Measurements from ENCODE around the gene SSR2. TPM values are rescaled to one million over a fixed set of nuclear protein-coding genes. Genes with fewer than 3 reads are reported as not detected.
"Not testable (repeated sequence)": the region's sequence is repeated elsewhere in the genome, so short reads cannot be mapped to it uniquely, and the experiment has no call there.

SSR2 gene
- total and polyA plus RNA-seq, 8 donors: 160 to 243 (median 202) TPM

- DNase-seq: no peak
- FAIRE-seq: no peak
These were observed 28.0 kb upstream of the SSR2 start for GRCh38 chr1:156048663-156049258.

GRCh38 chr1:156045076-156045475, 24.3 kb upstream of the SSR2 start:
- ATAC-seq: no peak
- 93 to 99% methylated on average over 4 of the region's 4 CpGs for WGBS, 2 donors
- intact Hi-C loops (cut with DNase I): no loop called here
- DNase-seq: no peak
- H3K4me1 ChIP-seq: no peaks in the 10 kb centered on the region
- TF ChIP-seq CTCF (IDR thresholded peaks at IDR 0.05): no peak
- no peak for FAIRE-seq
- H3K4me3 ChIP-seq: no peak overlapping the region
- peaks cover 0 to 18% (median 5%) of the 10 kb centered on the region in 3 donors for H3K36me3 ChIP-seq
- H3K27me3 ChIP-seq: no peaks in the 10 kb centered on the region
- no peak overlapping the region for H3K27ac ChIP-seq
- no peaks in the 10 kb centered on the region for H3K9me3 ChIP-seq

More at GRCh38 chr1:156048663-156049258, 28.0 kb upstream of the SSR2 start:
- intact Hi-C loops (cut with DNase I): no loop called here
- H3K4me3 ChIP-seq: no peak overlapping the region
- H3K9me3 ChIP-seq: no peaks in the 10 kb centered on the region
- H3K27me3 ChIP-seq: no peaks in the 10 kb centered on the region
- H3K4me1 ChIP-seq: no peaks in the 10 kb centered on the region
- 88% methylated on average over 3 of the region's 3 CpGs for WGBS, 2 donors
- H3K27ac ChIP-seq: no peak overlapping the region
- no peak for ATAC-seq
- TF ChIP-seq CTCF (IDR thresholded peaks at IDR 0.05): no peak
- H3K36me3 ChIP-seq: no peaks in the 10 kb centered on the region

- H3K4me1 ChIP-seq: no peaks in the 10 kb centered on the region
- ATAC-seq: no peak
- no peak overlapping the region for H3K27ac ChIP-seq
- no peak overlapping the region for H3K4me3 ChIP-seq
- intact Hi-C loops (cut with DNase I): no loop called here
- no peaks in the 10 kb centered on the region for H3K9me3 ChIP-seq
- no peak for TF ChIP-seq CTCF (IDR thresholded peaks at IDR 0.05)
- no peaks in the 10 kb centered on the region for H3K27me3 ChIP-seq
- FAIRE-seq: no peak
- WGBS, 2 donors: 74 to 81% methylated on average over 3 of the region's 3 CpGs
- H3K36me3 ChIP-seq: peaks cover 0 to 18% (median 5%) of the 10 kb centered on the region in 3 donors
- DNase-seq: no peak
These were observed 22.1 kb upstream of the SSR2 start for GRCh38 chr1:156042828-156043227.

- H3K9me3 ChIP-seq; H3K4me3 ChIP-seq; DNase-seq; FAIRE-seq; ATAC-seq; H3K27ac ChIP-seq; H3K36me3 ChIP-seq; H3K4me1 ChIP-seq; intact Hi-C loops (cut with DNase I); H3K27me3 ChIP-seq: not testable (repeated sequence)
- whole genome bisulfite sequencing, 2 donors: 86 to 92% methylated on average over 4 of the region's 4 CpGs
These were observed 14.2 kb upstream of the SSR2 start for GRCh38 chr1:156034991-156035390.

GRCh38 chr1:156033011-156033410, 12.3 kb upstream of the SSR2 start:
- intact Hi-C loops (cut with DNase I): no loop called here
- ATAC-seq: no peak
- Histone ChIP-seq H3K27ac (no peak overlapping the region), H3K36me3 (peaks cover 0 to 3% (median 0%) of the 10 kb centered on the region in 3 donors), H3K27me3 (no peaks in the 10 kb centered on the region), H3K9me3 (no peaks in the 10 kb centered on the region), H3K4me3 (no peak overlapping the region), H3K4me1 (no peaks in the 10 kb centered on the region)
- FAIRE-seq: no peak
- TF ChIP-seq CTCF (IDR thresholded peaks at IDR 0.05): no peak
- 60 to 70% methylated on average over 6 of the region's 6 CpGs for WGBS, 2 donors
- no peak for DNase-seq

Measured in pancreas (tissue), 10 donors.